HepG2 (cell line): Measurements from ENCODE around the gene KPNA3. TPM values are rescaled to one million over a fixed set of nuclear protein-coding genes. Genes with fewer than 3 reads are reported as not detected.
"Not testable (repeated sequence)": the region's sequence is repeated elsewhere in the genome, so short reads cannot be mapped to it uniquely, and the experiment has no call there.

Experiments used
- ATAC-seq: fragments of 200-7000 bp; cut with Tn5 transposase; 3 replicates; pipeline ENCODE4 v1.9.1; 2020; ENCODE audit warnings: mild to moderate bottlenecking, moderate library complexity
- BruUV-seq: library from RNA; stranded (reverse); fragments of 400-500 nt; replicated peaks from 2 replicates; lab custom pipeline; 2021; lab: Mats Ljungman, UMichigan
- CTCF ChIA-PET: fragments of 300-600 bp; formaldehyde crosslinking; extraction: SDS; loops from one replicate; lab custom pipeline; 2021; ENCODE audit warnings: low total read pairs, inconsistent platforms, low intra/inter-chr PET ratio; lab: Yijun Ruan, JAX
- POLR2A ChIA-PET: fragments of 350-600 bp; sonication (Branson Sonifier 250); formaldehyde crosslinking; loops from one replicate; lab custom pipeline; 2020; ENCODE audit warnings: antibody characterized with exemption, inconsistent platforms; lab: Yijun Ruan, JAX
- DNase-seq: peaks from one replicate; pipeline ENCODE4 v3.0.0-alpha.2; 2015; ENCODE audit warnings: low spot score
- FAIRE-seq: peaks from 3 replicates; lab custom pipeline; 2011; peaks lifted over from hg19 to GRCh38; lab: Jason Lieb, UNC
- H2AFZ ChIP-seq: one replicate; pipeline ENCODE4 v1.6.1; 2011; ENCODE audit warnings: low read length, inconsistent platforms
- H3K27ac ChIP-seq: fragments of 300-600 bp; 3 replicates; pipeline ENCODE4 v1.8.0; 2011; ENCODE audit warnings: mixed run types, mild to moderate bottlenecking, mixed read lengths, low read length, inconsistent platforms; ENCODE audit not compliant: insufficient read depth; ENCODE audit errors: extremely low read length
- H3K27me3 ChIP-seq, 2 experiments: fragments of 200-600 bp in 1 of 2; 2 replicates in 1 of 2; 3 replicates in 1 of 2; pipeline versions ENCODE4 v1.6.0 to v1.8.0; 2011; ENCODE audit warnings: low read length in 2 of 2, mild to moderate bottlenecking in 2 of 2, moderate library complexity in 2 of 2, inconsistent platforms in 1 of 2; ENCODE audit not compliant: insufficient read depth in 2 of 2, control insufficient read depth in 1 of 2
- H3K36me3 ChIP-seq, 2 experiments: fragments of 200-600 bp in 1 of 2; replicated peaks in 1 of 2; 2 replicates in 1 of 2; 3 replicates in 1 of 2; pipeline versions ENCODE4 v1.5.1 to v1.8.0; 2011; ENCODE audit warnings: low read length in 2 of 2, inconsistent platforms in 1 of 2; ENCODE audit not compliant: insufficient read depth in 2 of 2, control insufficient read depth in 1 of 2
- H3K4me1 ChIP-seq: 2 replicates; pipeline ENCODE4 v1.5.1; 2012; ENCODE audit warnings: low read length, inconsistent platforms; ENCODE audit not compliant: insufficient read depth
- H3K4me2 ChIP-seq: 2 replicates; pipeline ENCODE4 v1.6.0; 2011; ENCODE audit warnings: low read depth, low read length, inconsistent platforms
- H3K4me3 ChIP-seq, 3 experiments: fragments of 200-600 bp in 1 of 3; sonication (generic), shearing (Covaris generic) in 1 of 3; replicated peaks in 1 of 3; 2 replicates each; pipeline ENCODE4 v1.5.1; 2011 to 2016; ENCODE audit warnings: low read length in 3 of 3, inconsistent platforms in 2 of 3, low read depth in 2 of 3, mild to moderate bottlenecking in 2 of 3, control low read depth in 1 of 3, mixed read lengths in 1 of 3; ENCODE audit not compliant: insufficient read depth in 1 of 3
- H3K79me2 ChIP-seq: one replicate; pipeline ENCODE4 v1.6.1; 2011; ENCODE audit warnings: low read length, inconsistent platforms; ENCODE audit not compliant: insufficient read depth
- H3K9ac ChIP-seq: 2 replicates; pipeline ENCODE4 v1.6.0; 2011; ENCODE audit warnings: mild to moderate bottlenecking, low read depth, low read length, inconsistent platforms; ENCODE audit not compliant: insufficient read depth
- H3K9me3 ChIP-seq: 2 replicates; pipeline ENCODE4 v1.5.1; 2012; ENCODE audit warnings: mild to moderate bottlenecking, low read length
- H4K20me1 ChIP-seq: 2 replicates; pipeline ENCODE4 v1.6.0; 2011; ENCODE audit warnings: inconsistent platforms, mild to moderate bottlenecking, low read length, moderate library complexity; ENCODE audit not compliant: insufficient read depth
- CEBPB ChIP-seq: IDR thresholded peaks from 2 replicates; pipeline ENCODE4 v1.6.1; 2011; ENCODE audit warnings: low read depth, low read length, improper control_type of control experiment, borderline replicate concordance
- CREB1 ChIP-seq, 2 experiments: fragments of 450-650 bp in 1 of 2; IDR thresholded peaks; 2 replicates each; pipeline ENCODE4 v1.6.1; 2016 to 2017; ENCODE audit warnings: control low read depth in 1 of 2, mild to moderate bottlenecking in 1 of 2, missing compliant biosample characterization in 1 of 2, missing genetic modification characterization in 1 of 2
- CREM ChIP-seq, 2 experiments: sonication (generic) in 1 of 2; formaldehyde crosslinking in 1 of 2; IDR thresholded peaks; 2 replicates each; pipeline versions ENCODE4 v1.4.0 to v1.6.1; 2016 to 2020; ENCODE audit warnings: antibody characterized with exemption in 1 of 2, mild to moderate bottlenecking in 1 of 2, missing genetic modification reagents in 1 of 2
- EP300 ChIP-seq, 3 experiments: sonication (generic) in 1 of 3; formaldehyde crosslinking in 1 of 3; IDR thresholded peaks; 2 replicates each; pipeline versions ENCODE4 v1.5.1 to v1.6.1; 2011 to 2020; ENCODE audit warnings: low read depth in 2 of 3, low read length in 2 of 3, borderline replicate concordance in 1 of 3, improper control_type of control experiment in 1 of 3, mild to moderate bottlenecking in 1 of 3, missing genetic modification reagents in 1 of 3, moderate library complexity in 1 of 3
- FOXJ3 ChIP-seq: sonication (generic); formaldehyde crosslinking; IDR thresholded peaks from 2 replicates; pipeline ENCODE4 v1.4.0; 2020; ENCODE audit warnings: missing genetic modification reagents, mild to moderate bottlenecking, borderline replicate concordance
- MED13 ChIP-seq: sonication (generic); formaldehyde crosslinking; IDR thresholded peaks from 2 replicates; pipeline ENCODE4 v1.5.0; 2020; ENCODE audit warnings: missing genetic modification reagents
- MIER3 ChIP-seq: IDR thresholded peaks from 2 replicates; pipeline ENCODE4 v1.6.1; 2016; ENCODE audit warnings: missing compliant biosample characterization, borderline replicate concordance
- SAP130 ChIP-seq: IDR thresholded peaks from 2 replicates; pipeline ENCODE4 v1.6.1; 2016; ENCODE audit warnings: low read depth
- SIX1 ChIP-seq: sonication (generic); formaldehyde crosslinking; IDR thresholded peaks from 2 replicates; pipeline ENCODE4 v1.4.0; 2020; ENCODE audit warnings: missing genetic modification reagents, borderline replicate concordance
- ZMYM3 ChIP-seq: sonication (generic); formaldehyde crosslinking; IDR thresholded peaks from 2 replicates; pipeline ENCODE4 v1.5.1; 2020; ENCODE audit warnings: mild to moderate bottlenecking, missing genetic modification reagents
- ZNF274 ChIP-seq: sonication (generic); formaldehyde crosslinking; IDR thresholded peaks from 2 replicates; pipeline ENCODE4 v1.5.1; 2020; ENCODE audit warnings: mild to moderate bottlenecking, missing genetic modification reagents
- WGBS: methylation state at CpG from one replicate; pipeline ENCODE4 v1.1.6; 2017; ENCODE audit warnings: low lambda C conversion rate; 5-methylcytosine and 5-hydroxymethylcytosine counted together
- in situ Hi-C: cut with HindIII; loops from 2 replicates; pipeline ENCODE4 v1.10.0; 2017; ENCODE audit warnings: low pct_unique_long_range_greater_than_20kb; ENCODE audit not compliant: extremely low pct_ligation_motif_present
- intact Hi-C: fragments of 100-400 bp; cut with micrococcal nuclease; formaldehyde crosslinking; loops from one replicate; pipeline ENCODE4 v1.10.0; 2022; ENCODE audit not compliant: unreplicated experiment
- polyA plus RNA-seq, 8 experiments: library from polyadenylated mRNA; depleted of rRNA in 3 of 8; stranded (reverse) in 7 of 8; unstranded in 1 of 8; fragments of >200 nt; fragmentation: Illumina TruSeq in 4 of 8; extraction: Trizol in 4 of 8; gene quantifications; 2 replicates each; pipeline versions ENCODE4 v1.2.1 to v1.2.3, GENCODE V29; 2011 to 2016; ENCODE audit warnings: low read depth in 4 of 8, missing spikeins in 1 of 8, mixed read lengths in 1 of 8; ENCODE audit not compliant: insufficient read depth in 1 of 8
- total RNA-seq, 5 experiments: library from RNA; depleted of rRNA; stranded (reverse); fragments of >200 nt; fragmentation: Illumina TruSeq; extraction: Trizol; gene quantifications; 2 replicates each; pipeline ENCODE4 v1.2.3, GENCODE V29; 2016; ENCODE audit warnings: low read depth in 1 of 5
- TF ChIP-seq, protein P1 (sequence below): sonication (generic); formaldehyde crosslinking; IDR thresholded peaks from 2 replicates; pipeline ENCODE4 v1.5.0; 2020; ENCODE audit warnings: mild to moderate bottlenecking, missing genetic modification reagents
- TF ChIP-seq, protein P2 (sequence below): sonication (generic); formaldehyde crosslinking; IDR thresholded peaks from 2 replicates; pipeline ENCODE4 v1.8.0; 2022; ENCODE audit warnings: mild to moderate bottlenecking, missing genetic modification reagents, borderline replicate concordance
- TF ChIP-seq, protein P3 (sequence below): IDR thresholded peaks from 2 replicates; pipeline ENCODE4 v1.6.1; 2012; ENCODE audit warnings: low read depth, low read length, improper control_type of control experiment
- TF ChIP-seq, protein P4 (sequence below): IDR thresholded peaks from 2 replicates; pipeline ENCODE4 v1.6.1; 2016; ENCODE audit warnings: mild to moderate bottlenecking

The KPNA3 gene
- total and polyA plus RNA-seq, 2 of the 13 experiments (the other 11 are each of a cell fraction or from before 2014, with no cell fraction given): 13.0 to 28.9 TPM

DNA sequence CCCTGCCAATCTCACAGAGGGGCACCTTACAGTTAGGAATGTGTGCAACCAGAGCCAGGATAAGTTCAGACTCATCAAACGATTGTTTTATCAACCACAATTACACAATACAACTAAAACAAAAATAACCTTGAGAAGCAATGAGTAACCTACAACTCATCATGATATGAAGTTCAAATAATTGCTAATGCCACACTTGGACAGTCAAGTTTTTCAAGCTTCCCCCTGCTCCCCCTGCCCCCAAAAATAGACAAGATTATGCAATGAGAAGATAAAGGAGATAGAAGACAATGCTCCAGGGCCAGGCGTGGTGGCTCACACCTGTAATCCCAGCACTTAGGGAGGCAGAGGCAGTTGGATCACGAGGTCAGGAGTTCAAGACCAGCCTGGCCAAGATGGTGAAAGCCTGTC, 13.6 kb upstream of the KPNA3 start (continued):
- TF ChIP-seq CREM (IDR thresholded peaks at IDR 0.05) (peak; percentile 70; the same call in 1 of the 2 replicates), CREM (CRISPR knock-in tag; IDR thresholded peaks at IDR 0.05) (no peak), FOXJ3 (CRISPR knock-in tag) (peak; percentile 43; the same call in 1 of the 2 replicates), CEBPB (peak; percentile 64; the same call in 1 of the 2 replicates), ZMYM3 (CRISPR knock-in tag) (peak; percentile 83), MIER3 (CRISPR knock-in tag) (0 out of 2 replicates have a peak, but pooled peaks have one; percentile 40), SIX1 (peak; percentile 46; the same call in 1 of the 2 replicates), SAP130 (CRISPR knock-in tag) (no peak), EP300 (IDR thresholded peaks at IDR 0.05; ENCODE audit: low read depth in 2 of 2, low read length in 2 of 2) (peak in 1 of 2 experiments; percentile 77; a peak in 2 of 4 replicates), EP300 (CRISPR knock-in tag; IDR thresholded peaks at IDR 0.05; ENCODE audit: borderline replicate concordance) (peak; percentile 76), MED13 (CRISPR knock-in tag) (peak; percentile 47; the same call in 1 of the 2 replicates), ZNF274 (CRISPR knock-in tag) (no peak), CREB1 (IDR thresholded peaks at IDR 0.05) (no peak), CREB1 (CRISPR knock-in tag; IDR thresholded peaks at IDR 0.05) (peak; percentile 62)
- TF ChIP-seq, protein P1, sequence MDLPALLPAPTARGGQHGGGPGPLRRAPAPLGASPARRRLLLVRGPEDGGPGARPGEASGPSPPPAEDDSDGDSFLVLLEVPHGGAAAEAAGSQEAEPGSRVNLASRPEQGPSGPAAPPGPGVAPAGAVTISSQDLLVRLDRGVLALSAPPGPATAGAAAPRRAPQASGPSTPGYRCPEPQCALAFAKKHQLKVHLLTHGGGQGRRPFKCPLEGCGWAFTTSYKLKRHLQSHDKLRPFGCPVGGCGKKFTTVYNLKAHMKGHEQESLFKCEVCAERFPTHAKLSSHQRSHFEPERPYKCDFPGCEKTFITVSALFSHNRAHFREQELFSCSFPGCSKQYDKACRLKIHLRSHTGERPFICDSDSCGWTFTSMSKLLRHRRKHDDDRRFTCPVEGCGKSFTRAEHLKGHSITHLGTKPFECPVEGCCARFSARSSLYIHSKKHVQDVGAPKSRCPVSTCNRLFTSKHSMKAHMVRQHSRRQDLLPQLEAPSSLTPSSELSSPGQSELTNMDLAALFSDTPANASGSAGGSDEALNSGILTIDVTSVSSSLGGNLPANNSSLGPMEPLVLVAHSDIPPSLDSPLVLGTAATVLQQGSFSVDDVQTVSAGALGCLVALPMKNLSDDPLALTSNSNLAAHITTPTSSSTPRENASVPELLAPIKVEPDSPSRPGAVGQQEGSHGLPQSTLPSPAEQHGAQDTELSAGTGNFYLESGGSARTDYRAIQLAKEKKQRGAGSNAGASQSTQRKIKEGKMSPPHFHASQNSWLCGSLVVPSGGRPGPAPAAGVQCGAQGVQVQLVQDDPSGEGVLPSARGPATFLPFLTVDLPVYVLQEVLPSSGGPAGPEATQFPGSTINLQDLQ (CRISPR knock-in tag): no peak
- TF ChIP-seq, protein P2, sequence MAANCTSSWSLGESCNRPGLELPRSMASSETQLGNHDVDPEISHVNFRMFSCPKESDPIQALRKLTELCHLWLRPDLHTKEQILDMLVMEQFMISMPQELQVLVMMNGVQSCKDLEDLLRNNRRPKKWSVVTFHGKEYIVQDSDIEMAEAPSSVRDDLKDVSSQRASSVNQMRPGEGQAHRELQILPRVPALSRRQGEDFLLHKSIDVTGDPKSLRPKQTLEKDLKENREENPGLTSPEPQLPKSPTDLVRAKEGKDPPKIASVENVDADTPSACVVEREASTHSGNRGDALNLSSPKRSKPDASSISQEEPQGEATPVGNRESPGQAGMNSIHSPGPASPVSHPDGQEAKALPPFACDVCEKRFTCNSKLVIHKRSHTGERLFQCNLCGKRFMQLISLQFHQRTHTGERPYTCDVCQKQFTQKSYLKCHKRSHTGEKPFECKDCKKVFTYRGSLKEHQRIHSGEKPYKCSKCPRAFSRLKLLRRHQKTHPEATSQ (CRISPR knock-in tag): no peak
- TF ChIP-seq, protein P3, sequence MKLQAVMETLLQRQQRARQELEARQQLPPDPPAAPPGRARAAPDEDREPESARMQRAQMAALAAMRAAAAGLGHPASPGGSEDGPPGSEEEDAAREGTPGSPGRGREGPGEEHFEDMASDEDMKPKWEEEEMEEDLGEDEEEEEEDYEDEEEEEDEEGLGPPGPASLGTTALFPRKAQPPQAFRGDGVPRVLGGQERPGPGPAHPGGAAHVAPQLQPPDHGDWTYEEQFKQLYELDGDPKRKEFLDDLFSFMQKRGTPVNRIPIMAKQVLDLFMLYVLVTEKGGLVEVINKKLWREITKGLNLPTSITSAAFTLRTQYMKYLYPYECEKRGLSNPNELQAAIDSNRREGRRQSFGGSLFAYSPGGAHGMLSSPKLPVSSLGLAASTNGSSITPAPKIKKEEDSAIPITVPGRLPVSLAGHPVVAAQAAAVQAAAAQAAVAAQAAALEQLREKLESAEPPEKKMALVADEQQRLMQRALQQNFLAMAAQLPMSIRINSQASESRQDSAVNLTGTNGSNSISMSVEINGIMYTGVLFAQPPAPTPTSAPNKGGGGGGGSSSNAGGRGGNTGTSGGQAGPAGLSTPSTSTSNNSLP: peak; percentile 91
- TF ChIP-seq, protein P4, sequence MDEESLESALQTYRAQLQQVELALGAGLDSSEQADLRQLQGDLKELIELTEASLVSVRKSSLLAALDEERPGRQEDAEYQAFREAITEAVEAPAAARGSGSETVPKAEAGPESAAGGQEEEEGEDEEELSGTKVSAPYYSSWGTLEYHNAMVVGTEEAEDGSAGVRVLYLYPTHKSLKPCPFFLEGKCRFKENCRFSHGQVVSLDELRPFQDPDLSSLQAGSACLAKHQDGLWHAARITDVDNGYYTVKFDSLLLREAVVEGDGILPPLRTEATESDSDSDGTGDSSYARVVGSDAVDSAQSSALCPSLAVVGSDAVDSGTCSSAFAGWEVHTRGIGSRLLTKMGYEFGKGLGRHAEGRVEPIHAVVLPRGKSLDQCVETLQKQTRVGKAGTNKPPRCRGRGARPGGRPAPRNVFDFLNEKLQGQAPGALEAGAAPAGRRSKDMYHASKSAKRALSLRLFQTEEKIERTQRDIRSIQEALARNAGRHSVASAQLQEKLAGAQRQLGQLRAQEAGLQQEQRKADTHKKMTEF (CRISPR knock-in tag): 0 out of 2 replicates have a peak, but pooled peaks have one; percentile 40

DNA sequence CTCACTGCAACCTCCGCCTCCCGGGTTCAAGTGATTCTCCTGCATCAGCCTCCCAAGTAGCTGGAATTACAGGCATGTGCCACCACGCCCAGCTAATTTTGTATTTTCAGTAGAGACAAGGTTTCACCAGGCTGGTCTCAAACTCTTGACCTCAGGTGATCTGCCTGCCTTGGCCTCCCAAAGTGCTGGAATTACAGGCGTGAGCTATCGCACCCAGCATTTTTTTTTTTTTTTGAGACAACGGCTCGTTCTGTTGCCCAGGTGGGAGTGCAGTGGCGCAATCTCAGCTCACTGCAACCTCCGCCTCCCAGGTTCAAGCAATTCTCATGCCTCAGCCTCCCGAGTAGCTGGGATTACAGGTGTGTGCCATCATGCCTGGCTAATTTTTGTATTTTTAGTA, 10.6 kb upstream of the KPNA3 start:
- BruUV-seq, DNase-seq, intact Hi-C loops, H4K20me1 ChIP-seq, CTCF ChIA-PET, H2AFZ ChIP-seq, FAIRE-seq, H3K79me2 ChIP-seq, H3K4me3 ChIP-seq, H3K27me3 ChIP-seq, H3K27ac ChIP-seq, in situ Hi-C loops, H3K9ac ChIP-seq, H3K9me3 ChIP-seq, ATAC-seq, H3K4me2 ChIP-seq, H3K36me3 ChIP-seq: not testable (repeated sequence)
- POLR2A ChIA-PET: interaction anchor here (2.0 to 10.9 kb wide), 2 partner anchors 8 to 10 kb away, joined by 5 to 193 read pairs; partner anchors contain the start of gene KPNA3
- peaks cover 36% of the 10 kb centered on the region for H3K4me1 ChIP-seq
- 76% methylated on average over 10 of the region's 10 CpGs for WGBS
